A549 (cell line): ENCODE results near the gene PPFIA4.

Source experiments
- POLR2A ChIP-seq: IDR thresholded peaks from 2 replicates; pipeline ENCODE4 v1.6.1; 2012; ENCODE audit warnings: mild to moderate bottlenecking, low read length
- RCOR1 ChIP-seq: fragments of 150-350 bp; IDR thresholded peaks from 2 replicates; pipeline ENCODE4 v1.6.1; 2014; ENCODE audit warnings: antibody characterized with exemption, low read length, low read depth
- TF ChIP-seq, protein P1 (sequence below): fragments of >200 bp; sonication (Bioruptor Twin); formaldehyde crosslinking; IDR thresholded peaks from 3 replicates; pipeline ENCODE4 v1.5.1; 2016
- TF ChIP-seq, protein P2 (sequence below): fragments of 150-350 bp; IDR thresholded peaks from 2 replicates; pipeline ENCODE4 v1.6.1; 2014; ENCODE audit warnings: low read depth, mild to moderate bottlenecking, low read length

DNA sequence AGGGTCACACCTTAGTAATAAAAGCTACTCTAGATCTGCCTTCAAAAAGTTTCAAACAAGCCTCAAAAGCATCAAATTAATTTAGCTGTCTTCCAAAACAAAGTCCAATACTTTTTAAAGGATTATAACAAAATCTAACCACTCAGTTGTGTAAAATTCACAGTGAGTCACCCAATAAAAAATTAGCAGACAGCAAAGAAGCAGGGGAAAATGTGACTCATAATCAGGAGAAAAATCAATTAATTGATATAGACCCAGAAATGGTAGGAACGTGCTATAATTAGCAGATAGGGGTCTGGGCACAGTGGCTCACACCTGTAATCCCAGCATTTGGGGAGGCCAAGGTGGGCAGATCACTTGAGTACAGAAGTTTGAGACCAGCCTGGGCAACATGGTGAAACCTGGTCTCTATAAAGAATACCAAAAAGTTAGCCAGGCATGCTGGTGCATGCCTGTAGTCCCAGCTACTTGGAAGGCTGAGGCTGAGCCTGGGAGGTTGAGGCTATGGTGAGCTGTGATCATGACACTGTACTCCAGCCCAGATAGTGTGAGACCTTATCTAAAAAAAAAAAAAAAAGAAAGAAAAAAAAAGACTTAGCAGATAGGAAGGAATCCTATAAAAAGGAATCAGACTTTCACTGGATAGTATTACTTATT is 67.6 kb downstream of the PPFIA4 start:
- TF ChIP-seq, protein P1, sequence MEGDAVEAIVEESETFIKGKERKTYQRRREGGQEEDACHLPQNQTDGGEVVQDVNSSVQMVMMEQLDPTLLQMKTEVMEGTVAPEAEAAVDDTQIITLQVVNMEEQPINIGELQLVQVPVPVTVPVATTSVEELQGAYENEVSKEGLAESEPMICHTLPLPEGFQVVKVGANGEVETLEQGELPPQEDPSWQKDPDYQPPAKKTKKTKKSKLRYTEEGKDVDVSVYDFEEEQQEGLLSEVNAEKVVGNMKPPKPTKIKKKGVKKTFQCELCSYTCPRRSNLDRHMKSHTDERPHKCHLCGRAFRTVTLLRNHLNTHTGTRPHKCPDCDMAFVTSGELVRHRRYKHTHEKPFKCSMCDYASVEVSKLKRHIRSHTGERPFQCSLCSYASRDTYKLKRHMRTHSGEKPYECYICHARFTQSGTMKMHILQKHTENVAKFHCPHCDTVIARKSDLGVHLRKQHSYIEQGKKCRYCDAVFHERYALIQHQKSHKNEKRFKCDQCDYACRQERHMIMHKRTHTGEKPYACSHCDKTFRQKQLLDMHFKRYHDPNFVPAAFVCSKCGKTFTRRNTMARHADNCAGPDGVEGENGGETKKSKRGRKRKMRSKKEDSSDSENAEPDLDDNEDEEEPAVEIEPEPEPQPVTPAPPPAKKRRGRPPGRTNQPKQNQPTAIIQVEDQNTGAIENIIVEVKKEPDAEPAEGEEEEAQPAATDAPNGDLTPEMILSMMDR = no peak
- TF ChIP-seq RCOR1 (no peak), POLR2A (no peak)
- TF ChIP-seq, protein P2, sequence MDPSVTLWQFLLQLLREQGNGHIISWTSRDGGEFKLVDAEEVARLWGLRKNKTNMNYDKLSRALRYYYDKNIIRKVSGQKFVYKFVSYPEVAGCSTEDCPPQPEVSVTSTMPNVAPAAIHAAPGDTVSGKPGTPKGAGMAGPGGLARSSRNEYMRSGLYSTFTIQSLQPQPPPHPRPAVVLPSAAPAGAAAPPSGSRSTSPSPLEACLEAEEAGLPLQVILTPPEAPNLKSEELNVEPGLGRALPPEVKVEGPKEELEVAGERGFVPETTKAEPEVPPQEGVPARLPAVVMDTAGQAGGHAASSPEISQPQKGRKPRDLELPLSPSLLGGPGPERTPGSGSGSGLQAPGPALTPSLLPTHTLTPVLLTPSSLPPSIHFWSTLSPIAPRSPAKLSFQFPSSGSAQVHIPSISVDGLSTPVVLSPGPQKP = no peak
